T-helper 1 cell treated with Interleukin-12 subunit alpha and Interleukin-12 subunit beta and Interleukin-4 antibody, amounts not matched to agents 30 μg/mL and 1 μg/mL, for 36 hours (primary cell): Measurements from ENCODE around the gene PAPPA.

Experiments
- H3K27ac Mint-ChIP-seq: one replicate; pipeline ENCODE4 v1.8.0; 2021; ENCODE audit warnings: mild to moderate bottlenecking, mixed read lengths
- H3K27me3 Mint-ChIP-seq: one replicate; pipeline ENCODE4 v1.8.0; 2021; ENCODE audit warnings: low read depth, mixed read lengths
- H3K36me3 Mint-ChIP-seq: one replicate; pipeline ENCODE4 v1.8.0; 2021; ENCODE audit warnings: low read depth, mixed read lengths
- H3K4me1 Mint-ChIP-seq: one replicate; pipeline ENCODE4 v1.8.0; 2021; ENCODE audit warnings: low read depth, mixed read lengths
- H3K4me3 Mint-ChIP-seq: one replicate; pipeline ENCODE4 v1.8.0; 2021; ENCODE audit warnings: mild to moderate bottlenecking, moderate library complexity, mixed read lengths
- H3K9me3 Mint-ChIP-seq: one replicate; pipeline ENCODE4 v1.8.0; 2021; ENCODE audit warnings: mixed read lengths

The PAPPA gene

DNA sequence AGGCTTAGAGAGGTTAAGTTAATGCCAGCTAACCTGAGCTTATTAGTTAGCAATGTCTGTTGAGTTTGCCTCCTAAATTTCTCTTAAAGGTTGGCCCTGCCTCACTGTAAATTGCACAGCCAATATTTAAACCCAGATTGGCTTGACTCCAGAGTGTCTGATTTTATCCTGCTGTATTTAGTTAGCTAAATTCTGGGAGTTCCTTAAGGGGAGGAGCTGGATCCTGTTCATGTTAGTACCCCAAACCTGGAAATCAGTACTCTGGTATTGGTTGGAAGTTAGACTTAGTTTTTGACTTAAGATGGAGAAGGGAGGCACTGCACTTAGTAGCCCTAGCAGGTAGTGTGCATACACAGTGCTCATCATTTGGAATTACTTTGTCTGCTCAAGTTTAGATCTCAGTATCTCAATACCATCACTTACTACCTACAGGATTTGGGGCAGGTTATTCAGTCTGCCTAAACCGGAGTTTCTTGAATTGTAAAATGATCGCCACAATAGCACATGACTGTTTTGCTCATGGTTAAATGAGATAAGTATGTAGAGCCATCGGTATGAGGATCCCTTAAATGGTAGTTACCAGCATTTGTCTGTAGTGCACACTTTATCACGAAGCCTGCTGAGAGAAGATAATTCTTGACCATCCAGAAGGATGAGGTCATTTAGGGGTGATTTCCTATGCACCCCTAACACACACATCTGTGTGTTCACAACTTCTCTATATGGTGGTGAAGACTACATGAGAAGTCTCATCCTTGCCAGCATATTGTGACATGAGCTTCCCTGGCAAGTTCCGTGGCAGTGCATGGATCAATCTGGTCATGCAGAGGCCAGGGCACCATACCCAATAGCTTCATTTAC lies 268.8 kb downstream of the PAPPA start:
- Mint-ChIP-seq H3K4me3 (no peak overlapping the region), H3K27ac (no peak overlapping the region), H3K27me3 (no peaks in the 10 kb centered on the region), H3K9me3 (peaks cover 3% of the 10 kb centered on the region), H3K36me3 (no peaks in the 10 kb centered on the region), H3K4me1 (no peaks in the 10 kb centered on the region)

DNA sequence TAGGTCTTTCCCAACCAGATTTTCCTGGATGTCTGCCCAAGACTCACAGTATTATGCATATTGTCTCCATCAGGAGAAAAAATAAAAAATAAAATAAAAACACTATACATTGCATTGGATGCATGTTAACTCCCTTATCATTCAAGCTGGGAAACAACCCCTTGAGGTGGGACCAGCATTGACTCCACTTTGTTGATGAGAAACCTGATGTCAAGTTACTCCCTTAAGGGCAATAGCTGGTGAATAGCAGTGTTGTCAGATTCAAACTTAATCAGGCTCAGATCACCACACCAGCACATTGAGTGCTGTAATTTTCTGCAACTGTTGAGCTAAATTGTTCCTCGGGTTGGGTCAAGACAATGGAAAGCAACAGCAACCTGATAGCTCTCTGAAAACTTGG lies 269.6 kb downstream of the PAPPA start:
- no peak overlapping the region for H3K27ac Mint-ChIP-seq
- no peak overlapping the region for H3K4me3 Mint-ChIP-seq
- no peaks in the 10 kb centered on the region for H3K36me3 Mint-ChIP-seq
- H3K9me3 Mint-ChIP-seq, result peaks cover 3% of the 10 kb centered on the region
- no peaks in the 10 kb centered on the region for H3K4me1 Mint-ChIP-seq
- no peaks in the 10 kb centered on the region for H3K27me3 Mint-ChIP-seq

DNA sequence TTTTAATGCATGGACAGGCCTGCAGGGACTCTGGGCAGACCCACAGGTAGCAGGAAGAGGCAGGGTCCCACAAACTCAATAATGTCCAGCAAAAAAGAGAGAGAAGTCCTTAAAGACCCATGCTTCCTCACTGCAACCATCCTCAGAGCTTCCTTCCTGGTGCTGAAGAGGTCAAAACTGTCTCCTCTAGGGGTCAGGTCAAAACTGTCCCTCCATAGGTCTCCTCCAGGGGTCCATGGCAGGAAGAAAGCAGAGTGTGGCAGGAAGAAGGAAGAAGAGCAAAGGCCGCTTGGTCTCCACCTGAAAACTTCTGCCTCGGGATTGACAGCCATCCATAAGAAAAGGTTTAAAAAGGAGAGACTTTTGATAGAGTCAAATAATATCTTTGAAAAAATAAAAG lies 271.7 kb downstream of the PAPPA start:
- Mint-ChIP-seq H3K36me3 (no peaks in the 10 kb centered on the region), H3K4me1 (no peaks in the 10 kb centered on the region), H3K4me3 (no peak overlapping the region), H3K27me3 (no peaks in the 10 kb centered on the region), H3K27ac (no peak overlapping the region), H3K9me3 (no peaks in the 10 kb centered on the region)

DNA sequence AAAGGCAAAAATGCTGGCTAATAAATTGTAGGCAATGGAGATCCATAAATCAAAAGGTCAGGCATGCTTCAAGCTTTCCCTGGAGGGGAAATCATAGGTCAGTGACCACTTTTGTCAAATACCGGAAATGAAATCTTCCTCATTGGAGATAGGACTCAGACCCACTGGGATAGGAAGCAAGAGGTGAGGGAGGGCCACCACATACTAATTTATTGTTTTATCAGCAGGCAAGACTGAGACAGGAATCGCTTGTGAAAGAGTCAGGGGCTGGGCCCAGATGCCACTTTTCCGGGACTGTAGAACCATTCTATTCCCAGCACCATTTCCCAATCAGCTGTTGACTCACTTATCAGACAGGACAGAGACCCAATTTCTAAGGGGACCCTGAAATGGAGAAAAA lies 277.3 kb downstream of the PAPPA start:
- H3K27ac Mint-ChIP-seq, result no peak overlapping the region
- no peak overlapping the region for H3K4me3 Mint-ChIP-seq
- no peaks in the 10 kb centered on the region for H3K9me3 Mint-ChIP-seq
- H3K27me3 Mint-ChIP-seq, result no peaks in the 10 kb centered on the region
- no peaks in the 10 kb centered on the region for H3K36me3 Mint-ChIP-seq
- H3K4me1 Mint-ChIP-seq, result no peaks in the 10 kb centered on the region

- no peak overlapping the region for H3K27ac Mint-ChIP-seq
- H3K27me3 Mint-ChIP-seq, result no peaks in the 10 kb centered on the region
- peaks cover 4% of the 10 kb centered on the region for H3K9me3 Mint-ChIP-seq
- no peaks in the 10 kb centered on the region for H3K4me1 Mint-ChIP-seq
- no peaks in the 10 kb centered on the region for H3K36me3 Mint-ChIP-seq
- H3K4me3 Mint-ChIP-seq, result no peak overlapping the region
These were observed 278.5 kb downstream of the PAPPA start for GRCh38 chr9:116432051-116432450.

DNA sequence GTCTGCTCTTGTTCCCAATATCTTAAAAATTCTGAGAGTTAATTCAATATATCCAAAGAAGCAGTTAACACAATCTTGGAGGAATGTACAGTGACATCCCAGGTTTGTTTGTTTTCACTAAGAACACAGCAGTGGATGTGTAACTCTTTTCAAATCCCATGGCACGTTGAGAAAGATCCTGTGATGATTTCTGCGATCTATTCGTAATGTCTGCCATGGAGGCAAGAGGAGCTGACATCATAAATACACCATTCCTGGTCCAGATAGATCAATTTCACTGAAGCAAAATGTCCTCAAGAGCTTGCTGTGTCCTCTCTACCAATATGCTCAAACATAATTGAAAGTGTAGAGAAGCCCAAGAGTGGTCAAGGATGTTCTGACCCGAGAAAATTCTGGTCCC lies 280.7 kb downstream of the PAPPA start:
- H3K36me3 Mint-ChIP-seq, result no peaks in the 10 kb centered on the region
- peaks cover 8% of the 10 kb centered on the region for H3K9me3 Mint-ChIP-seq
- no peaks in the 10 kb centered on the region for H3K4me1 Mint-ChIP-seq
- no peak overlapping the region for H3K4me3 Mint-ChIP-seq
- no peaks in the 10 kb centered on the region for H3K27me3 Mint-ChIP-seq
- no peak overlapping the region for H3K27ac Mint-ChIP-seq

- Mint-ChIP-seq H3K4me3 (no peak overlapping the region), H3K27me3 (no peaks in the 10 kb centered on the region), H3K9me3 (peaks cover 8% of the 10 kb centered on the region), H3K36me3 (no peaks in the 10 kb centered on the region), H3K27ac (no peak overlapping the region), H3K4me1 (no peaks in the 10 kb centered on the region)
These were observed 282.1 kb downstream of the PAPPA start for GRCh38 chr9:116435706-116436105.

- H3K4me1 Mint-ChIP-seq, result no peaks in the 10 kb centered on the region
- no peak overlapping the region for H3K4me3 Mint-ChIP-seq
- no peak overlapping the region for H3K27ac Mint-ChIP-seq
- peaks cover 8% of the 10 kb centered on the region for H3K9me3 Mint-ChIP-seq
- no peaks in the 10 kb centered on the region for H3K27me3 Mint-ChIP-seq
- H3K36me3 Mint-ChIP-seq, result no peaks in the 10 kb centered on the region
These were observed 282.5 kb downstream of the PAPPA start for GRCh38 chr9:116436121-116436520.

DNA sequence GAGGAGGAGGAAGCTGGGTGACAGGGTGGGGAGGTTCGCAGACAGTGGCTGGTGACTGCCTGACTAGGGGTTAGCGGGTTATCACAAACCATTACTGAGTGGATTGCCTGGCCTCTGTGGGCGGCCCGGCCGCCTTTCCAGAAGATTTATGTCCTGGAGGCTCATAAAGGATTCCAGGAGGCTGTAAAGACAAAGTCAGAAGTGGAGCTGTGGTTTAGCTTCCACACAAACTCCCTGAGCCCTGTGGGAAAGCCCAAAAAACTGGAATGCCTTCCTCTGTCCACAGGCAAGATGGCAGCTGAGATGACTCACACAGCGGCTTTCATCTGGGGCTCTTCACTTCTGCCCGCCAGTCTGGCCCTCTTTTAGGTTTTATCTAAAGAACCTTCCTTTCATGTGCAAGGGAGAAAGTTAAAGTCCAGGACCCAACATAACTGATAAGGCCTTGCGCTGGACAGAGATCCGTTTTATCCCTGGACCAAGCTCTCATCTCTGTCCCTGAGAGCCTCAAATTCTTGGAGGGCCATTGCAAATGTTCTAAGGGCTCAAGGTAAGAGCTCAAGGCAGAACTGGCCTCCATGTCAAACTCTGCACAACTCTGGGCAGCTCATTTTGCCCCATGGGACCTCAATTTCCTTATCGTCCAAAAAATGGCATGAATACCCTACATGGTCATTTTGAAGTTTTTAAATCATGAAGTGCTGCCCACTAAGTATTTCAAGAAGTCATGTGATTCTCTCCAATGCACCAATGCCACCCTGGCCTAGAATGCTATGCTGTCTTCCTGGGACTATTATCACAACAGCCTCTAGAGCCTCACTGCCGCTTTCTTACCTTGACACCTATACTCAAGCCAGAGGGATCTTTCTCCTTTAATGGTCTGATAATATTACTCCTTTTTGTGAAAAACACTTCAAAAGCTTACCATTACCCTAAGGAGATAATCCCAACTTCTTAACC lies 284.1 kb downstream of the PAPPA start:
- Mint-ChIP-seq H3K27me3 (no peaks in the 10 kb centered on the region), H3K9me3 (peaks cover 8% of the 10 kb centered on the region), H3K36me3 (no peaks in the 10 kb centered on the region), H3K4me1 (no peaks in the 10 kb centered on the region), H3K27ac (no peak overlapping the region), H3K4me3 (no peak overlapping the region)

DNA sequence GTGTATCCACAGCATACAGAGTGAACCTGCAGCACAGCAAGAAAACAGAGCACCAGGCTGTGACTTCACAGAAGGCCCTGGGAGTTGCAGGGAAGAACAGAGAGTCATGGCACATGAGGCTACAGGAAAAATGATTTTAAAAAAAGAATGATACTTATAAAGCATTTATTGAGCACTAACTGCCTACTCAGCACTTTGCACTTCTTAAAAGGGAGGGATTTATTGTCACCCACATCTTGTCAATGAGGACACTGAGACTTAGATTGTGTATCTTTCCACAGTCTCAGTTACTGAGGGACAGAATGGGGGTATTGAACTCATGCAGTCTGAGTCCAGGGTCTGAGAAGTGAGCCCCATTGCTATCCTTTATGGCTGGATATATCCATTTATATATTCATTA lies 288.9 kb downstream of the PAPPA start:
- Mint-ChIP-seq H3K4me1 (no peaks in the 10 kb centered on the region), H3K4me3 (no peak overlapping the region), H3K9me3 (peaks cover 4% of the 10 kb centered on the region), H3K27me3 (no peaks in the 10 kb centered on the region), H3K36me3 (no peaks in the 10 kb centered on the region), H3K27ac (no peak overlapping the region)

DNA sequence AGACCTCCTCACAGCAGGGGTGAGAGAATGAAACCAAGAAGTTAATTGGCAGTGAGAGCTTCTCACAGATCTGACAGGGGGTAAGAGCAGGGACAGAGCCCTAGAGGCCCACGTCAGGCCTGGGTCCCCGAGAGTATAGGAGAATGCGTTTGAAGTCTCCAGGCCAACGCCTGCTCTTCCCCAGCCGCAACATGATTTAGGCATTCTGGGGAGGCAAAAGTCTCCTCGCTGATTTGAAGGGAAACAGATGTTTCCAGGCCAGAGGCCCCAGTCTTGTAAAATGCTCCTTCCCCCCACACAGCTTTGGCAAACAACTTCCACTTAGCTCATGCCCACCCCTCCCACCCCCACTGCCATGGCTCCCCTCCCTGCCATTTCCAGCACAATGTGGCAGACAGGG lies 294.3 kb downstream of the PAPPA start:
- Mint-ChIP-seq H3K36me3 (no peaks in the 10 kb centered on the region), H3K4me1 (no peaks in the 10 kb centered on the region), H3K27ac (no peak overlapping the region), H3K27me3 (no peaks in the 10 kb centered on the region), H3K4me3 (no peak overlapping the region), H3K9me3 (no peaks in the 10 kb centered on the region)

DNA sequence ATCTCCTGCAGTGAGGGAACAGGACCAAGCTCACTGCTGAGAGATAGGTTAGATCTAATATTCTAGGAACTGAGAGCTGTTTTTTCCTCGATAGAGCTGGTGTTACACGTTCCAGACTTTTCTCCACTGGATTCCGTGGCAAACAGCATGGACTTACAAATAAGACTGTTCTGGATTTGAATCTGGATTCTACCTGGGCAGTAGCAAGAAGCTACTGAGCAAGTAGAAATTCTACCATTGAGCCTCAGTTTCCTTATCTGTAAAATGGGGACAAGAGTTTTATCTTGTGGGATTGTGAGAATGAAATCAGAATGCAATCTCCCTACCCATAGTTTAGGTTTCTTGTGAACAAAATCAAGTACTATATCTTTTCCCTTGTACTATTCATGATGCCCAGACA lies 294.8 kb downstream of the PAPPA start:
- H3K27me3 Mint-ChIP-seq, result no peaks in the 10 kb centered on the region
- H3K36me3 Mint-ChIP-seq, result no peaks in the 10 kb centered on the region
- H3K27ac Mint-ChIP-seq, result no peak overlapping the region
- H3K9me3 Mint-ChIP-seq, result no peaks in the 10 kb centered on the region
- no peaks in the 10 kb centered on the region for H3K4me1 Mint-ChIP-seq
- H3K4me3 Mint-ChIP-seq, result no peak overlapping the region

DNA sequence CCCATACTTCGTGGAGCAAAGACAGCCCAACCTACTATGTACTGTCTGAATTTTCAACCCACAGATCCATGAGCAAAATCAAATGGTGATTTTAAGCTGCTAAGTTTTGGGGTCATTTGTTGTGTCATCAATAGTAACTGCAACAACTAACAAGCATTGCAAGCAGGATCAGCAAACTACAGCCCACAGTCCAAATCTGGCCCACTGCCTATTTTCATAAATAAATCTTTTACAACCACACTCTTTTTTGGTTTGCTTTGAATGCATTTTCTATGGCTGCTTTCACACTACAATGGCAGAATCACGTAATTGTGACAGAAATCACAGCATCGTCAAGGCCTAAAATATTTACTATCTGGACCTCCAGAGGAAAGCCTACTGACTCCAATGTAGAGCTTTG lies 296.4 kb downstream of the PAPPA start:
- Mint-ChIP-seq H3K4me3 (no peak overlapping the region), H3K9me3 (peaks cover 4% of the 10 kb centered on the region), H3K36me3 (no peaks in the 10 kb centered on the region), H3K4me1 (no peaks in the 10 kb centered on the region), H3K27me3 (no peaks in the 10 kb centered on the region), H3K27ac (no peak overlapping the region)

- no peak overlapping the region for H3K27ac Mint-ChIP-seq
- H3K36me3 Mint-ChIP-seq, result no peaks in the 10 kb centered on the region
- no peaks in the 10 kb centered on the region for H3K4me1 Mint-ChIP-seq
- H3K27me3 Mint-ChIP-seq, result no peaks in the 10 kb centered on the region
- H3K4me3 Mint-ChIP-seq, result no peak overlapping the region
- H3K9me3 Mint-ChIP-seq, result peaks cover 4% of the 10 kb centered on the region
These were observed 297.0 kb downstream of the PAPPA start for GRCh38 chr9:116450378-116451139.
